GM12892 (cell line): ENCODE measurements around the gene GBF1.

Source experiments
- POLR2A ChIP-seq: IDR thresholded peaks from 2 replicates; pipeline ENCODE4 v1.6.1; 2011; ENCODE audit warnings: low read depth, low read length, control low read depth
- POLR2AphosphoS5 ChIP-seq: IDR thresholded peaks from 2 replicates; pipeline ENCODE4 v1.6.1; 2011; ENCODE audit warnings: low read depth, low read length, control low read depth

DNA sequence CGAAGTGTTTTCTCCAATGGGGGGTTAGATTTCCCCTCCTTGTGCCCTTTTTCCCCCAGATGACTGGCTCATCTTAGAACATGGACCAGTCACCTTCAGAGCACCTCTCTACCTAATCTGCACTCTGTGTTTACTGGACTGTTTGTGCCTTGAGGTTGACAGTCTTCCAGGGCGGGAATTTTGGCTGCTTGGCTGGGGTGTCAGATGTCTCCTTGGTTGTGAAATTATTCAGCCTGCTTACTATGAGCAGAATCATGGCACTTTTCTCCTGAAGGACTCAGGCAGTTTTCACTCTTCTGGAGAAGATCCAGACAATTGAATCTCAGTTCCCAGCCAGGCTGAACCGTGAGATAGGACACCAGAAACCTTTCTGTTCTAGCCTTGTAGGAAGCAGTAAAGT is 89.9 kb downstream of the GBF1 start:
- TF ChIP-seq POLR2A (no peak), POLR2AphosphoS5 (no peak)
